HG03469 (cell line): ENCODE results near the gene NPIPA5.
"Not testable (repeated sequence)": the region's sequence is repeated elsewhere in the genome, so short reads cannot be mapped to it uniquely, and the experiment has no call there.

Source experiments
- ATAC-seq: cut with Tn5 transposase; IDR thresholded peaks from one replicate; pipeline ENCODE4 v1.9.1; 2021; ENCODE audit warnings: mild to moderate bottlenecking, moderate library complexity, moderate number of reproducible peaks; ENCODE audit not compliant: unreplicated experiment

NPIPA5 gene

GRCh38 chr16:15393025-15393424 lies 14.9 kb upstream of the NPIPA5 start:
- ATAC-seq = not testable (repeated sequence)

GRCh38 chr16:15389916-15390315 lies 11.8 kb upstream of the NPIPA5 start:
- not testable (repeated sequence) for ATAC-seq

- ATAC-seq = not testable (repeated sequence)
Measured at GRCh38 chr16:15388060-15388459, 10.0 kb upstream of the NPIPA5 start.

- not testable (repeated sequence) for ATAC-seq
Measured at GRCh38 chr16:15382810-15383209, 4.7 kb upstream of the NPIPA5 start.

GRCh38 chr16:15357495-15357894 lies 20.6 kb downstream of the NPIPA5 start:
- ATAC-seq = not testable (repeated sequence)

- ATAC-seq = not testable (repeated sequence)
Measured at GRCh38 chr16:15354846-15355245, 23.2 kb downstream of the NPIPA5 start.

- ATAC-seq = not testable (repeated sequence)
Measured at GRCh38 chr16:15352852-15353251, 25.2 kb downstream of the NPIPA5 start.

- not testable (repeated sequence) for ATAC-seq
Measured at GRCh38 chr16:15351745-15352144, 26.3 kb downstream of the NPIPA5 start.

GRCh38 chr16:15351251-15351650 lies 26.8 kb downstream of the NPIPA5 start:
- not testable (repeated sequence) for ATAC-seq

GRCh38 chr16:15348721-15349120 lies 29.4 kb downstream of the NPIPA5 start:
- ATAC-seq = not testable (repeated sequence)

- ATAC-seq = not testable (repeated sequence)
Measured at GRCh38 chr16:15342337-15342736, 35.8 kb downstream of the NPIPA5 start.

- not testable (repeated sequence) for ATAC-seq
Measured at GRCh38 chr16:15338986-15339385, 39.1 kb downstream of the NPIPA5 start.

- not testable (repeated sequence) for ATAC-seq
Measured at GRCh38 chr16:15337974-15338605, 40.0 kb downstream of the NPIPA5 start.

- ATAC-seq = not testable (repeated sequence)
Measured at GRCh38 chr16:15335609-15336008, 42.5 kb downstream of the NPIPA5 start.

GRCh38 chr16:15333969-15334368 lies 44.1 kb downstream of the NPIPA5 start:
- ATAC-seq = not testable (repeated sequence)

GRCh38 chr16:15330978-15331377 lies 47.1 kb downstream of the NPIPA5 start:
- ATAC-seq = not testable (repeated sequence)

- not testable (repeated sequence) for ATAC-seq
Measured at GRCh38 chr16:15324954-15325353, 53.1 kb downstream of the NPIPA5 start.

- ATAC-seq = not testable (repeated sequence)
Measured at GRCh38 chr16:15323373-15323772, 54.7 kb downstream of the NPIPA5 start.

GRCh38 chr16:15321221-15321620 lies 56.9 kb downstream of the NPIPA5 start:
- not testable (repeated sequence) for ATAC-seq

- not testable (repeated sequence) for ATAC-seq
Measured at GRCh38 chr16:15314562-15314961, 63.5 kb downstream of the NPIPA5 start.
